ENCODE data around the gene FNDC3A.

FNDC3A gene

GRCh38 chr13:48973845-48974431, 1.8 kb upstream of the FNDC3A start:
- no peak for DNase-seq (ENCODE audit: extremely low spot score)
- ChIA-PET POLR2A (no interaction called here), CTCF (interaction anchor here (1.3 kb wide), 1 partner anchor 91 kb away, joined by 3 read pairs; no protein-coding TSS in a partner anchor)
- no peak for TF ChIP-seq CTCF (IDR thresholded peaks at IDR 0.05; ENCODE audit: control extremely low read depth, extremely low read depth, low read depth, missing control alignments)

- ChIA-PET POLR2A (no interaction called here), CTCF (interaction anchor here (1.3 kb wide), 1 partner anchor 92 kb away, joined by 3 read pairs; no protein-coding TSS in a partner anchor)
- DNase-seq (ENCODE audit: extremely low spot score): peak; percentile 14
- peak; percentile 12 for TF ChIP-seq CTCF (IDR thresholded peaks at IDR 0.05; ENCODE audit: control extremely low read depth, extremely low read depth, low read depth, missing control alignments)
These were observed 434 bp upstream of the FNDC3A start for GRCh38 chr13:48975101-48975855.

- ChIA-PET POLR2A (no interaction called here), CTCF (no interaction called here)
- no peak for TF ChIP-seq CTCF (IDR thresholded peaks at IDR 0.05; ENCODE audit: control extremely low read depth, extremely low read depth, low read depth, missing control alignments)
- DNase-seq (ENCODE audit: extremely low spot score): no peak
These were observed 1.0 kb downstream of the FNDC3A start for GRCh38 chr13:48976576-48977285.

DNA sequence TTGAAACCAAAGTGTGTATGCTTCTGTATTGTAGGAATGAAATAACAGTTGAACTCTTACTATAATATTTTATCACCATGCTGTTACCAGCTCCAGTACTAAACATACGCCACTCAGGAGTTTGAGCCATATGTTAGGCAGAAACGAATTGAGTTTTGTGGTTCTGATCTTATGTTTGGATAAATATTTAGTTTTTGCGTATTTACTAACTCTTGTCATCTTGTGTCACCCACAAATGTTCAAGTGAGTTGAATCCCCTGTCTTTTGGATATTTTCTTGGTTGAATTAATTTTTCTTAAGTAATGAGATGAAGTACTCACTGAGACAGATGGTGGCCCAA, 1.5 kb downstream of the FNDC3A start:
- TF ChIP-seq CTCF (IDR thresholded peaks at IDR 0.05; ENCODE audit: control extremely low read depth, extremely low read depth, low read depth, missing control alignments): no peak
- ChIA-PET POLR2A (no interaction called here), CTCF (no interaction called here)
- no peak for DNase-seq (ENCODE audit: extremely low spot score)

GRCh38 chr13:48977973-48978372, 2.3 kb downstream of the FNDC3A start:
- no peak for DNase-seq (ENCODE audit: extremely low spot score)
- CTCF ChIA-PET: no interaction called here
- POLR2A ChIA-PET: no interaction called here
- TF ChIP-seq CTCF (IDR thresholded peaks at IDR 0.05; ENCODE audit: control extremely low read depth, extremely low read depth, low read depth, missing control alignments): no peak

DNA sequence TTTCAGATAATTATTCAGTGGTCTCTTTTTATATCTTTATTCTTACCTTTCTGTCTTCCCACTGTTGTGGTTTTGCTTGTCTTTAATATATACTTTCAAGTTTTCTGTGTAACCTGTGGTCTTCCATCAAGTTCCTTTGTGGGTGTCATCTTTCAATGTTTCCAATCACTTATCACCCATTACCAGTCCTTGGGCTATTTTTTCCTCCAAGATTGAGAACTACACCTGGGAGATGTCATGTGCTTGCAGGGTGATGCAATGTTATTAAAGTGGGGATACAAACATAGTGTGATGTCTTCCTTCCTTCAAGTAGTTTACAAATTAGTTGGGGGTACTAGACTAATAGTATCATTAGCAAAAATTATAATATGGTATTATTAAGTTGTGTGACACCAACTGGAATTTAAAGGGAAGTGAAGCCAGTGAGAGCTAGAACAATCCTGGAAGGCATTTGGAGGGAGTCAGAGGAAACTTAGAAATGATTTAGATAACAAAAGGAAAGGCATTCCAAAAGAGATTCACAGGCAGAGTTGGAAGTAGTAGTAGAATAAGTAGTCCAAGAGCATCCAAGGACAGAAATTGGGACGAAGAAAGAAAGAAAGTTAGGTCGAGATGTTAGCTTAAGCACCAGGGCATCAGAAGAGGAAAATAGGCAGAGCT, 3.4 kb downstream of the FNDC3A start:
- CTCF ChIA-PET: interaction anchor here (0.7 kb wide), 2 partner anchors 9 to 13 kb away, joined by 3 read pairs; no protein-coding TSS in a partner anchor
- TF ChIP-seq CTCF (IDR thresholded peaks at IDR 0.05; ENCODE audit: control extremely low read depth, extremely low read depth, low read depth, missing control alignments): no peak
- no peak for DNase-seq (ENCODE audit: extremely low spot score)
- POLR2A ChIA-PET: no interaction called here

All from GM10248 (cell line).